H7 (cell line): ENCODE measurements around the gene DMAP1. TPM values are rescaled to one million over a fixed set of nuclear protein-coding genes. Genes with fewer than 3 reads are reported as not detected.

Experiments used
- DNase-seq: peaks from one replicate; pipeline ENCODE4 v3.0.0; 2012
- H3K27me3 ChIP-seq: 2 replicates; pipeline ENCODE4 v1.6.0; 2011; ENCODE audit warnings: mild to moderate bottlenecking, low read length; ENCODE audit not compliant: control insufficient read depth, insufficient read depth
- H3K36me3 ChIP-seq: replicated peaks from 2 replicates; pipeline ENCODE4 v1.5.1; 2011; ENCODE audit warnings: low read length; ENCODE audit not compliant: control insufficient read depth, insufficient read depth
- H3K4me3 ChIP-seq: 2 replicates; pipeline ENCODE4 v1.5.1; 2011; ENCODE audit warnings: low read depth, mild to moderate bottlenecking, control low read depth, low read length, moderate library complexity; ENCODE audit not compliant: insufficient read depth
- total RNA-seq: library from RNA; depleted of rRNA; stranded (reverse); fragments of >200 nt; shearing (Covaris generic); gene quantifications from 2 replicates; pipeline ENCODE4 v1.2.3, GENCODE V29; 2014

Gene DMAP1
- total RNA-seq, 1 experiment from 2014 or later: 20.7 TPM

GRCh38 chr1:44220001-44220751, 6.9 kb downstream of the DMAP1 start:
- peak; percentile 35 for DNase-seq
- peaks cover 39% of the 10 kb centered on the region for H3K36me3 ChIP-seq

GRCh38 chr1:44220755-44221154, 7.5 kb downstream of the DMAP1 start:
- DNase-seq: no peak
- no peak overlapping the region for H3K4me3 ChIP-seq
- H3K27me3 ChIP-seq: no peaks in the 10 kb centered on the region
- H3K36me3 ChIP-seq: peaks cover 37% of the 10 kb centered on the region

More at GRCh38 chr1:44220001-44220751, 6.9 kb downstream of the DMAP1 start:
- Histone ChIP-seq H3K27me3 (no peaks in the 10 kb centered on the region), H3K4me3 (no peak overlapping the region)

- H3K36me3 ChIP-seq: peaks cover 34% of the 10 kb centered on the region
- DNase-seq: peak; percentile 31
- no peak overlapping the region for H3K4me3 ChIP-seq
- H3K27me3 ChIP-seq: no peaks in the 10 kb centered on the region
Observed at GRCh38 chr1:44221769-44222168, 8.5 kb downstream of the DMAP1 start.

GRCh38 chr1:44222397-44223186, 9.3 kb downstream of the DMAP1 start:
- Histone ChIP-seq H3K4me3 (no peak overlapping the region), H3K36me3 (peaks cover 32% of the 10 kb centered on the region), H3K27me3 (no peaks in the 10 kb centered on the region)
- DNase-seq: peak; percentile 10

GRCh38 chr1:44223187-44223610, 9.9 kb downstream of the DMAP1 start:
- peaks cover 30% of the 10 kb centered on the region for H3K36me3 ChIP-seq
- no peaks in the 10 kb centered on the region for H3K27me3 ChIP-seq
- peak; percentile 13 for DNase-seq
- no peak overlapping the region for H3K4me3 ChIP-seq

GRCh38 chr1:44225761-44226160, 12.5 kb downstream of the DMAP1 start:
- no peak overlapping the region for H3K4me3 ChIP-seq
- H3K27me3 ChIP-seq: no peaks in the 10 kb centered on the region
- peaks cover 8% of the 10 kb centered on the region for H3K36me3 ChIP-seq
- peak; percentile 51 for DNase-seq

GRCh38 chr1:44227211-44227610, 13.9 kb downstream of the DMAP1 start:
- DNase-seq: peak; percentile 13
- Histone ChIP-seq H3K36me3 (peaks cover 3% of the 10 kb centered on the region; the same call in 1 of the 2 replicates), H3K27me3 (no peaks in the 10 kb centered on the region), H3K4me3 (no peak overlapping the region)

GRCh38 chr1:44228218-44228617, 14.9 kb downstream of the DMAP1 start:
- Histone ChIP-seq H3K27me3 (no peaks in the 10 kb centered on the region), H3K36me3 (peaks cover 3% of the 10 kb centered on the region; the same call in 1 of the 2 replicates), H3K4me3 (no peak overlapping the region)
- DNase-seq: no peak

- Histone ChIP-seq H3K4me3 (no peak overlapping the region), H3K27me3 (no peaks in the 10 kb centered on the region), H3K36me3 (peaks cover 3% of the 10 kb centered on the region; the same call in 1 of the 2 replicates)
- DNase-seq: no peak
Observed at GRCh38 chr1:44229435-44230167, 16.3 kb downstream of the DMAP1 start.

- Histone ChIP-seq H3K36me3 (peaks cover 3% of the 10 kb centered on the region; the same call in 1 of the 2 replicates), H3K27me3 (no peaks in the 10 kb centered on the region), H3K4me3 (no peak overlapping the region)
- no peak for DNase-seq
Observed at GRCh38 chr1:44230796-44231195, 17.5 kb downstream of the DMAP1 start.

- H3K27me3 ChIP-seq: no peaks in the 10 kb centered on the region
- no peak for DNase-seq
- H3K4me3 ChIP-seq: no peak overlapping the region
- H3K36me3 ChIP-seq: peaks cover 1% of the 10 kb centered on the region; the same call in 1 of the 2 replicates
Observed at GRCh38 chr1:44233593-44233992, 20.3 kb downstream of the DMAP1 start.

GRCh38 chr1:44235808-44236207, 22.5 kb downstream of the DMAP1 start:
- Histone ChIP-seq H3K4me3 (no peak overlapping the region), H3K27me3 (no peaks in the 10 kb centered on the region), H3K36me3 (peaks cover 3% of the 10 kb centered on the region)
- DNase-seq: no peak

GRCh38 chr1:44236490-44237272, 23.4 kb downstream of the DMAP1 start:
- no peak for DNase-seq
- Histone ChIP-seq H3K36me3 (peaks cover 3% of the 10 kb centered on the region), H3K27me3 (no peaks in the 10 kb centered on the region), H3K4me3 (no peak overlapping the region)
